GM18507 (cell line): ENCODE data around the gene METTL14.
A peak's percentile ranks its signal among the peaks of the same experiment; 100 is the strongest.

Experiments used
- DNase-seq: peaks from one replicate; pipeline ENCODE4 v3.0.0; 2011; ENCODE audit warnings: low read depth; ENCODE audit not compliant: insufficient read length; ENCODE audit errors: extremely low spot score
- FAIRE-seq: peaks from 2 replicates; lab custom pipeline; 2011; peaks lifted over from hg19 to GRCh38; lab: Jason Lieb, UNC

The METTL14 gene

DNA sequence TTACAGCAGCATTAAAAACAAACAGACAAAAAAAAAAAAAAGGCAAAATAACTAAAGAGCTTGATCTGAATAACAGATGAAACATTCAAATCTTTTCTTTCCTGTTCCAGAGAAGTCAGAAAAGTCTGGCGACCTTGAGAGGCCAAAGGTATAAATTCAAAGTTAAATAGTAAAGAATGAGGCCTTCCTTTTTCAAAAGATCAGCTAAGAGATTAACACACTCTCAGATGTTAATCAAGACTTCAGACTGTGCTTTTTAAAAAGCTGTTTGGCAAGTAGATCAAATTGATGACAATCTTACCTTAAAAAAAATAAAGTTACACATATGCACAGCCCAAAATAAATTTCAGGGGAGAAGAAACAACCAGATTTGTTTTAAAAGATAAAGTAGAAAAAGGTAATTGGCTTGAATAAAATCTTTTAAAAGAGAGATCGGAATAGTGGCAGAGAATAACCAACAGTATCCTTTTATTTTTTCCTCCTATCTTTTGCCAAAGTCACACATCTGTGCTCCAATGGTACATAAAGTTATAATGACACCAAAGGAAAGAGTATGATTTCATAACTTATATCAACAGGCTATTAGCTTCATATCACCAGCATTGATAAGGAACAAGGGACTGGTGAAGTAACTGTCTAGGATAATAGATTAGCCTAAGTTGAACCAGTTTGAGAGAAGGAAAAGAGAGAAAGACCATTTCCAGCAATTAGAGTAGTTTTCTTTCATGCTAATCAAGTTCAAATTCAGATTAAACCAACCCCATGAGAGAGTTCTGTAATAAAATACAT is 70.4 kb downstream of the METTL14 start:
- no peak for FAIRE-seq
- DNase-seq = no peak

DNA sequence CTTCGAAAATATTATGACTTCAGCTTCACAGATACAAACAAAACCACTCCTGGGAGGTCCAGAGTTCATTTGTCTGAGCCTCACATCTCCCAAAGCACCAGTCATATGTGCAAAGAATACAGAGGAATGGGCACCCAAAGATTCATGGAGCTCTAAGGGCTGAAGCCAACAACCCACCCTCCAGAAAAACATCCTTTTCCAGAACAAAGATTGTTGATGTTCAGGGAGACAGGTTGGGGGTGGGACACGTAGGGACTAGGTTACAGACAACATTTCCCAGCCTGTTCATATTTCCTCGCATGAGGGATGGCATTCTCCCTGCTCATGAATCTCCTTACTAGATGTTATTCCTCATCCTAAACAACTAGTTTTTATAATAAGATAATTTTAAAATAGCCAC is 71.2 kb downstream of the METTL14 start:
- no peak for DNase-seq
- no peak for FAIRE-seq

DNA sequence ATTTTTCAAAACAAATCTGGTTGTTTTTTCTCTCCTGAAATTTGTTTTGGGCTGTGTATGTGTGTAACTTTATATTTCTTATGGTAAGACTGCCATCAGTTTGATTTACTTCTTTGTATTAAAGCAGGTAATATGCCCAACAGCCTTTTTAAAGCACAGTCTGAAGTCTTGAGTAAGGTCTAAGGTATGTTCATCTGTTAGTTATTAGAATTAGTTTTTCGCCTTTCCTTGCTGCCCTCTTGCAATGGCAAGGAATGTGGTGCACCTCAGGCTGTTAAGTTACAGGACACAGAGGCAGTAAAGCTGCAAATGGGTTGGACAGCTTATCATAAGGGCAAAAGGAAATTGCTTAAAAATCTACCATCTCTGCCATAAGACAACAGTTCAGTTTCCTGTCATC is 71.8 kb downstream of the METTL14 start:
- no peak for FAIRE-seq

DNA sequence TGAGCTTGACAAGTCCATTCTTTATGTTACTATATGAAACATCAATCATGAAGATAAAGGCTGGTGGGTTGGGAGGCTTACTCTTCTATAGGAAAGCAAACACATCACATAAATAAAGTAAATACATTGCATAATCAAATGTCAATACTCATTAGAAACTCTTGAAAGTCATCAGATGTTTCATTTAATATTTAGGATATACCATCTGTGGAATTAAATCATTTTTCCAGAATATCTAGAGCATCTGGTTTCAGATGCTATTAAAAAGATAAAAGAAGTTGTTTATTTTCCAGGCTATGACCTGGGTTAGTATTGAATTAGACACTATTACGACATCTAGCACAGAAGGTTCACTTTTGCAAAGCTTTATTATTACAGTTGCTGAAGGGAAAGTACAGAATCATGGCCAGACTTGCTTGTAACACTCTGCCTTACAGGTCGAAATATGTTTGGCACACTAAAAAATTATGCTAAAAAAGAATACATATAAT is 72.6 kb downstream of the METTL14 start:
- FAIRE-seq (no peak), DNase-seq (no peak)

More for the DNA sequence above, 71.8 kb downstream of the METTL14 start:
- no peak for DNase-seq

DNA sequence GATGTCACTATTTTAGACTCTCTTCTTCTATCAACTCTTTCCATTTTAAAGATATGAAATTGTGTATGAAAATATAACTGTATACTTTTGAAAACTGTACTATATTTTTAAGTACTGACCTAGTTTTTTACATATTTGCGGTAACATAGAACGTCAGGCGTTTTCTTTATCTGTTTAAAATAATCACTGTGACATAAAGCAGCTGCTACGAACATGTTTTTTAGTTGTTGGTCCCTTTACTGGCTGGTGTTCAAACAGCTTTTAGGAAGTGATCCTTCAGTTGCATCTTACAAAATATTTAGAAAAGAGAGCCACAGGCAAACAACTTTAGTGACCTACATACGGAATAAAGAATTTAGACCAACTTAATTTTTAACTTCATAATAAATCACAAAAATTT is 73.1 kb downstream of the METTL14 start:
- DNase-seq (no peak), FAIRE-seq (peak; percentile 15)

DNA sequence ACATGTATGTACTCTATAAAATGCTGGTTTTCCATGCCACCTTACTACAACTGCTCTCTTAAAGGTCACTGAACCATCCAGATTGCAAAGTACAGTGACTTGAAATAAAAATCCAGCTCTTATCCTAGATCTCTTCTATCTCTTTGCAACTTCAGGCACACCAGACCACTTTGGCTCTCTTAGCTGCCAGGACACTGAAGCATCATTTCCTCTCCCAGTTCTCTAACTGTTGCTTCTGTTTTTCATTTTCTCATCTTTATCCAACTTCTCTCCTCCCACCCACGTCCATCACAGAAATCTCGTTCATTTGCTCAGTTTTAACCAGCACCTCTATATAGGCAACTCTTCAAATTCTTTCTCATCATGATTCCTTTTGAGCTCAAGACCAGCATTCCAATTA is 74.3 kb downstream of the METTL14 start:
- peak; percentile 31 for FAIRE-seq
- DNase-seq = no peak

DNA sequence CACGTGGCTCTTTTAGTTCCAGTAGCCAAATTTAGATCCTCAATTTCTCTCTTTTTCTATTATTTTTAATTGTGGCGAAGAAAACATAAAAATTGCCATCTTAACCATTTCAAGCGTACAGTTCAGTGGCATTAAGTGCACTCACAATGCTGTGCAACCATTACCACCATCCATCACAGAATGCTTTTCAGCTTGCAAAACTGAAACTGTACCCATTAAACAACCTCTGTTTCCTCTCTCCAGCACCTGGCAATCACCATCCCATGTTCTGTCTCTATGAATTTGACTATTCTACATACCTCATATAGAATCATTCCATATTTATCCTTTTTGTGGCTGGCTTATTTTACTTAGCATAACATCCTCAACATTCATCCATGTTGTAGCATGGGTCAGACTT is 74.9 kb downstream of the METTL14 start:
- no peak for FAIRE-seq
- DNase-seq = no peak

DNA sequence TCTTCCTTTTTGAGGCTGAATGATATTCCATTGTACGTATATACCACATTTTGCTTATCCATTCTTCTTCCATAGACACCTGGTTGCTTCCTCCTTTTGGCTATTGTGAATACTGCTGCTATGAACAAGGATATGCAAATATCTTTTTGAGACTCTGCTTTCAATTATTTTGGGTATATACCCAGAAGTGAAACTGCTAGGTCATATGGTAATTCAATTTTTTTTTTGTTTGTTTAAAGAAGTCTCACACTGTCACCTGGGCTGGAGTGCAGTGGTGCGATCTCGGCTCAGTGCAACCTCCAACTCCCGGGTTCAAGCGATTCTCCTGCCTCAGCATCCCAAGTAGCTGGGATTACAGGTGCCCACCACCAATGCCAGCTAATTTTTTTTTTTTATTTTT is 75.3 kb downstream of the METTL14 start:
- peak; percentile 88 for FAIRE-seq
- no peak for DNase-seq

DNA sequence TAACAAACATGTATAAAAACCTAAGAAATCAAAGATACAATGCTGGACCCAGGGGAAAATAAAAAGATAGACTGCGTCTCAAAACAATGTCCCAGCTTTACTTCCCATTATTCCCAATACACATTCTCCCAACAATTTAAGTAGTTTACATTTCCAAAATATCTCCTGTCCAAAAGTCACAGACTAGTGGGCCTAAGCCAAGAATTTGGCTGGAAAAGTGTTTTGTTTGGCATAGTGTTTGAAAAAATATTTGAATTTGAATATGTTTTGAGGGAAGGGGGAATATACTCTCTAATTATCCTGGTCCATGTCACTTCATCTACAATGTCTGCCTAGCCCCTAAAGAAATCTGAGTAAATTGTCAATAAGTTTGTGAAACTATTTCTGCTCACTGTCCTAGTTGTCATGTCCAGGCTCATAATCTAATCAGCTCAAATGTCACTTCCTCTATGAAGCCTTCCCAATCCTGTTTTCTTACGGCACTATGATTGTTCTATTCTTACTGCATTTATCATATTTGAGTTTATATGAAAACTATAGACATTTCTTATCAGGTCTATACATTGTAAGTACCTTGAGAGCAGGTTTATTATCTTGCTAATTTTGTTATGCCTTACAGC is 76.3 kb downstream of the METTL14 start:
- DNase-seq = no peak
- FAIRE-seq = no peak

DNA sequence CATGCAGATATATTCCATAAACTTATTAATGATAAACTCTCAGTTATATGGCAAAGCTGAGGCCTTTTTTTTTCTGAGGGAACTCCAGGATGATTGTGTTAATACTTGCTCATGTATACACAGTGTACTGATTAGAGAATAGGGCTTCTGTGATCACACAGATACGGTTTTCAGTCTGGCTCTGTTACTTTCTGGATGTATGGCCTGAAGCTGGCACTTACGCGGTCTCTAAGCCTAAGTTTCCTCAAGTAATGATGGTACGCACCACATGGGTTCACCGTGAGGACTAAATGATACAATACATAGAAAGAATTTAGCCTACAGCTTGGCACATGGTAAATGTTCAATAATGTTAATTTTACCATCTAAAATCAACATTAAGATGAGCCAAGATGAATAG is 77.0 kb downstream of the METTL14 start:
- DNase-seq = no peak
- no peak for FAIRE-seq

DNA sequence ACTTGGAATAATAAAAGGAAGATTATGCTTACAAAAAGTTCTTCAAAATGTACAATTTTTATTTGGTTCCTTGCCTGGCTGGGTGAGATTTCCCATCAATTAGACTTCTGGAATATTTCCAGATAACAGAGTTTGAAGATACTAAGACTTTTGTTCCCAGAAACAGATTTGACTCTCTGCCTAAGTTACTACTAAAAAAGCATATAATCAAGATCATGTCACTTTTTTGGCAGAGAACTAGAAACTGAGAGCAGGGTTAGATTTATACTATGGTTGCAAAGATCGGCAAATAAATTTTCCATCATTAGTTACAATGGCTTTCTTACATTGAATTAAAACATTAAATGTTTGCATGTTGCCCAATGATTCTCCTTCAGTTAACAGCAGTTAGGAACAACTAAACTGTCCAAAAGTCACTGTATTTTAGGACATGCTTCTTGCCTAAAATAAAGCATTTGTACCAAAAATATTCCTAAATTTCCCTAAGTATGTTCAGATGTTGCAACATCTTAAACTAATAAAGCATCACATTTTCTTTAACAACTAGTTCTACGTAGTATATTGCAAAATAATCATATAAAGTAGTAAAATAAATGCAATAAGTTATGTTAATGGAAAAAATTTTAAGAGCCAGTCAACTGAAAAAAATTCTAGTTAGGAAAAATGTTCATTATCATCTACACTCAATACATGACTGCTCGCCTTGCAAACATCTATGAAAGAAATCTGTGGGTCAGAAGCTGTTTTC is 77.7 kb downstream of the METTL14 start:
- FAIRE-seq = no peak
- no peak for DNase-seq
